NCI-H2227 (cell line): ENCODE data around the gene BCKDHA.

Experiments
- DNase-seq: peaks from one replicate; lab custom pipeline; 2025; ENCODE audit not compliant: unreplicated experiment; lab: John Stamatoyannopoulos, UW

Gene BCKDHA

DNA sequence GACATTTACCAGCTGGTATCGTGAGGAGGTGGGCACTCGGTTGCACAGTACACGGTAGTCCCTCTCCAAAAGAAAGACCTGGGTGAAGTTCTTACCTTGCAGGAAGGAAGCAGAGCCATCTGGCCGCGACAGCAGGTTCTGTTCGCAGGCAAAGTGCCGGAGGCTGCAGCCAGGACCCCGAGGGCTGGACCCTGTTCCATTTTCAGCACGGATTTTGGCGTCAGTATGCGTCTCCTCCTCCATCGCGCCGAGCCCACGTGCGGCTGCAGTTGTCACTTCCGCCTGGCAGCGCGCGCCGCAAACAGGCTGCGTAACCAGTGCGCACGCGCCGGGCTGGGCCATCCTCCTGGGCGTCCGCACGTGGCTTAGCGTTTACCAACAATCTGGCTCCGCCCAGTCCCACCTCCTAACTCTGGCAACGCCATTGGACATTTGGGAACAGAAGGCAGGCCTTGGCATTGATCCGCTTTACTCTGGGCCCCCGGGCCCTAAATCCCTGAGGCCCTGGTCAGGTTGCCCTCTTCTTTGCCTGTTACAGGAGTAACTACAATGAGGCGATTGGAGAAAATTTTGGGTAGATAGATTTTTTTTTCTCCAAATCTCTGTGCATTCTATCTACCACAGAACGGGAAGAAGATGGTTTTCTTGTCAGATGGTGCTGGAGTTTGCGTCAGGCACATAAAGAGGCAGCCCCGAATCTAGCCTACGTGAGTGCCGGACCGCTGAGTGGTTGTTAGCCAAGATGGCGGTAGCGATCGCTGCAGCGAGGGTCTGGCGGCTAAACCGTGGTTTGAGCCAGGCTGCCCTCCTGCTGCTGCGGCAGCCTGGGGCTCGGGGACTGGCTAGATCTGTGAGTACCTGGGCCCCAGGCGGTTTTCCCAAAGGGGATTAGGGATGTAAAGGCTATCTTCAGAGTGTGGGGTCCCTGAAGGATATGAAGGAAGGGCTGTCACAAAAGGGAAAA, at the start of gene BCKDHA, which contains the start of gene EXOSC5:
TSS of gene BCKDHA (plus strand) at position 733 of the 964 bp plus-strand sequence. CDS start at position 743, 10 bp downstream.
TSS of gene EXOSC5 (minus strand) at position 274 of the 964 bp plus-strand sequence. CDS start at position 243, 31 bp downstream.
- DNase-seq, result peak; percentile 100

DNA sequence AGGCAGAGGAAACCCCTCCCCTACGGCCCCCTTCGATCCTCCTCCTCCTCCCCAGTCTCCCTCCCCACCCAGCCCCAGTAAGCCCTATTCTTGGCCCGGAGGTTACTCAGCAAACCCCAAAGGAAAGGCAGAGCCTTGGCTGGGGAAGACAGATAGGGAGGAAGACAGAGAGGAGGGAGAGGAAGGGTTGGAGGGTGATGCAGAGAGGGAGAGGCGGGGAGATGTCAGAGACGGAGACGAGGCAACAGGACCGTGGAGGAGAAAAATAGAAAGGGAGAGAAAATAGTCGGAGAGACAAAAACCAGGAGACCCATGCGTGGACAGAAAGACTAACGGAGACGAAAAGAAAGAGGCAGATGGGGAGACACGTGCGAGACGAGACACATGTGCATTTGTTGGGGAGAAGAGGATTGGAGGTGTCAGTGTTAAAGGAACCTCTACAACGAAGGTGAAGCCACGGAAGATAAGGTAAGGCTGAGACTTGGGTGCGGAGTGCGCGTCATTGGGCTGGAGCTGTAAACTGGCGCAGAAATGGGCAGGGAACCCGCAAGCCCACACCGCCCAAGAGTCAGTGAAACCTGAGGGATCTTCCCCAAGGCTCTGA, 46.8 kb upstream of the BCKDHA start:
- no peak for DNase-seq

GRCh38 chr19:41351339-41352245, 46.0 kb upstream of the BCKDHA start:
- DNase-seq, result peak; percentile 71

DNA sequence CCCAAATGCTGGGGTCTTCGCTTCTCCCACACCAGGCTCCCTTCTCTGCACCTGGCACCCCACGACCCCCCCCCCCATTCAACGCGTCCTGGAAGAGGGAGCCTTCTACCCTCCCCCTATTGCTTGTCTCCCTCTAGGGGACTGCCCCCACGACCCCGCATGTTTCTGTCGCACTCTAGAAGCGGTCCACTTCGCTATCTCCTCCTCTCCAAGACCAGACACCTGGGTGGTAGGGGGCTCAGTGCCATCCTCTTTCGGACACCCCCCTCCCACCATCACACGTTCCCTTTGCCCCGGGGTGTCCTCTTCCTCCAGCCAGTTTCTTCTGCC, 45.4 kb upstream of the BCKDHA start:
- no peak for DNase-seq

- DNase-seq, result peak; percentile 72
Observed at GRCh38 chr19:41352609-41353465, 44.8 kb upstream of the BCKDHA start.

DNA sequence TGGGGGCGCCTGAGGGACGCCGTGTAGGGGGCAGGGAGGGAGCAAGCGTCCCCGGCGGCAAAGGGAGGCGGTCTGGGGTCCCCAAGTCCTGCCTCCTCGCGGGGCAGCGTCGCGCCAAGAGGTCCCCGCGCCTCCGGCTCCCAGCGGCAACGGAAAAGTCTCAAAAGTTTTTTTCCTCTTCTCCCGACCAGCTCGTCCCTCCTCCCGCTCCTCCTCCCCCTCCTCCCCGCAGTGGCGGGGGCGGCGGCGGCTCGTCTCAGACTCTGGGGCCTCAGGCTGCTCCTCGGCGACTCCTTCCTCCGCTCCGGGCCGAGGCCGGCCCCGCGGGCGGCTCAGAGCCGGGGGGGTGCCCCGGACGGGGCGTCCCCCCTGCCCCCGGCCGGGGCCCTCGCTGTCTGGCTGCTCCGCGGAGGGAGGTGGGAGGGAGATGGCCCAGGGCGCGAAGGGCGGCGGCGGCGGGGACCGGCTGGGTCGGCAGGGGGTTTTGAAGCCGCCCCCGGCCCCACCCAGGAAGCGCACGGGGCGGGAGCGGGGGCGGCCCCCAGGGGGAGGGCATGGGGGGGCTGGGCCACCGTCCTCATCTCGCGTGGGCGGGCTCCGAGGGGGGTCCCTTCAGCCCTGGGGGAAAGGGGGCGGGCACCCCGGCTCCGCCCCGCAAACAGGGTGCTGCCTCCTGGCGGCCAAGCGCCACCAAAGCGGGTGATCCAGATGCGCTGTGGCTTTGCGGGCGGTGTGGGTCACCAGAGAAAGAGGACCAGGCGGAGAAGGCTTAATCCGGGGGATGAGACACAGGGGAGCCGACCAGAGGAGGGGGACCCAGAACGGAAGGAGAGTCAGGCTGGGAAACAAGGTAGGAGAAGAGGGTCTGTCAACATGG, 43.9 kb upstream of the BCKDHA start, which contains the start of gene TGFB1:
TSS of gene TGFB1 (minus strand) at position 457 of the 877 bp plus-strand sequence. CDS start 878 bp downstream, outside the sequence.
- DNase-seq, result peak; percentile 89

DNA sequence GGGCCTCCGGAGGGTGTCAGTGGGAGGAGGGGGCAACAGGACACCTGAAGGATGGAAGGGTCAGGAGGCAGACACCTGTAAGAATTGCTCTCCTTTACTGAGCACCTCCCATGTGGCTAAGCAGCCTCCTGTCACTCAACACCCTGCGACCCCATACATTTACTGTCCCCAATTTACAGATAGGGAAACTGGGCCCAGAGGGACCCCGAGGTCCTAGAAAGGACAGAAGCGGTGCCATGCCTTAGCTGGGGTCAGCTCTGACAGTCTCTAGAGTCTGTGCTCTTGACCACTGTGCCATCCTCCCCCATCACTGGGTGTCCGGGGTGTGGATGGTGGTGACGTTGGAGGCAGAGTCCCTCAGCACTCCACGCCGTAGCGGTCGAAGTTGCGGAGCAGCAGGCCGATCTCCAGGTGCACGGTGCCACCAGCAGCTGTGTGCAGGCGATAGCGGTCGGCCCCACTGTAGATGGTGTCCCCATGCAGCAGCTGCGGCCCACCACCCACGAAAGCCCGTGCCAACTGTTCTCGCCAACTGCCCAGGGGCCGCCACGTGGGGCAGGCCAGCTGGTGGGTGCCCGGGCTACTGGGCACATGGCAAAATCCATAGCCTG, 43.2 kb upstream of the BCKDHA start:
- no peak for DNase-seq

DNA sequence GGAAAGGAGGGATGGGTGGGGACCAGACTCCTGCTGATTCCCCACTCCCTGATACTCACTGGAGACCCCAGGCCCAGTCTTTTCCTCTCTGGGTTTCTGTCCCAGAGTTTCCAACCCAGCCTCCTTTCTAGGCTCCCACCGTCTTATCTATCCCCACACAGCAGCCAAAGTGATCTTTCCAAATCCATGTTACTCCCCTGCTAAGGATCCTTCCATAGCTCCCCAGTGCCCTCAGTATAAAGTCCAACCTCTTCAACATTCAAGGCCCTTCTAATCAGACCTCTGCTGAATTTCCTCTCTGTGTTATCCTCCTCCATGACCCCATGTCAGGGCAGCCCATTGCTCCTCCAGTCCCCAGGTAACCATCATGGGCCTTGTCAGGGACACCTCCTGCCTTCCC, 42.6 kb upstream of the BCKDHA start:
- no peak for DNase-seq

GRCh38 chr19:41355802-41356201, 41.8 kb upstream of the BCKDHA start:
- no peak for DNase-seq

- no peak for DNase-seq
Observed at GRCh38 chr19:41356984-41357739, 40.5 kb upstream of the BCKDHA start.

DNA sequence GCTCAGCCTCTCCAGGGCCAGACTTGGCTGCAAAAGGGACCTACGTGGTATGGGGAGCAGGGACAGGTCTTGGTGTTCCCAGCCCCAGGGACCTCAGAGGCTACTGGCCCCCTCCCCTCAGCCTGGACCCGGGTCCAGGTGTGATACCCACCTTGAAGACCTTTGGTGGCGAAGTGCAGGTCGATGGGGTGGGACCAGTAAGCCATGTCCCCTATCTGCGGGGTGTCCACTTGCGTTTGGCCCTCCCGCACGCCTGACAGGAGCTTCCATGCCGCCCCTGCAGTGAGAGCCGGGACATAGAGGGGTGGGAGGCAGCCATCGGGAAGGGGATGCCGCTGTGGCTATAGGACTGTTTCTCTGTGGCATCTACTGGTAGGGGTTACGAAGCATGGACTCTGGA, 39.9 kb upstream of the BCKDHA start:
- DNase-seq, result no peak

GRCh38 chr19:41359741-41360140, 37.9 kb upstream of the BCKDHA start:
- no peak for DNase-seq

DNA sequence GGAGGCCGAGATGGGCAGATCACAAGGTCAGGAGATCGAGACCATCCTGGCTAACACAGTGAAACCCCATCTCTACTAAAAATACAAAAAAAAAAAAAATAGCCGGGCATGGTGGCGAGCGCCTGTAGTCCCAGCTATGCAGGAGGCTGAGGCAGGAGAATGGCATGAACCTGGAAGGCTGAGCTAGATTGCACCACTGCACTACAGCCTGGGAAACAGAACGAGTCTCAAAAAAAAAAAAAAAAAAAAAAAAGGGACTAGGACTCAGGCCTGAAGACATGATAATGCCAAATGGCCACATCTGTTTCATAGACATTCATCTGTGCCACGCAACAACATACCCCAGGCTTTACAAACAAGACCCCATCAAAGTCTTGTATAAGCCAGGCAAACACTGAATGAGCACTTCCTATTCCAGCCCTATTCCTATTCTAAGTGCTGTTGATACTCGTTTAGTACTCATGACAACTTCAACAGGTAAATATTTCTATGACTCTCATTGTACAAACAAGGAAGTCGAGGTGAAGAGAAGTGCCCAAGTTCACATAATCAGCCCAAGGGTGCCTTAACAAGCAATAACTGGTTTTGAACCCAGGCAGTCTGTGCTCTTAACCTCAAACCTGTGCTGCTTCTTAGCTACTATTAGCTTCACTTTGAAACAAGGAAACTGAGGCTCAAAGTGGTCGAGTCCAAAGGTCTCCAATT, 35.3 kb upstream of the BCKDHA start:
- DNase-seq, result no peak

- no peak for DNase-seq
Observed at GRCh38 chr19:41363371-41363752, 34.3 kb upstream of the BCKDHA start.

- peak; percentile 100 for DNase-seq
Observed at GRCh38 chr19:41363753-41364523, 33.7 kb upstream of the BCKDHA start, which contains the start of gene B9D2. B9D2 (minus strand) TSS chr19:41364149; CDS start chr19:41363519, 630 bp downstream.
